Ureter (tissue), 1 donor: ENCODE results near the gene CAMK2G. TPM values are rescaled to one million over a fixed set of nuclear protein-coding genes. Genes with fewer than 3 reads are reported as not detected.
"Not testable (repeated sequence)": the region's sequence is repeated elsewhere in the genome, so short reads cannot be mapped to it uniquely, and the experiment has no call there.

Experiments used
- DNase-seq: peaks from one replicate; pipeline ENCODE4 v3.0.0-alpha.2; 2020; ENCODE audit warnings: low spot score
- total RNA-seq: library from RNA; stranded (reverse); gene quantifications from one replicate; pipeline ENCODE4 v1.2.4, GENCODE V29; 2023
- donor health status: DM: yes; HTN: yes; CAD: no.

The CAMK2G gene
- total RNA-seq, 1 donor from 2014 or later: 80.5 TPM

DNA sequence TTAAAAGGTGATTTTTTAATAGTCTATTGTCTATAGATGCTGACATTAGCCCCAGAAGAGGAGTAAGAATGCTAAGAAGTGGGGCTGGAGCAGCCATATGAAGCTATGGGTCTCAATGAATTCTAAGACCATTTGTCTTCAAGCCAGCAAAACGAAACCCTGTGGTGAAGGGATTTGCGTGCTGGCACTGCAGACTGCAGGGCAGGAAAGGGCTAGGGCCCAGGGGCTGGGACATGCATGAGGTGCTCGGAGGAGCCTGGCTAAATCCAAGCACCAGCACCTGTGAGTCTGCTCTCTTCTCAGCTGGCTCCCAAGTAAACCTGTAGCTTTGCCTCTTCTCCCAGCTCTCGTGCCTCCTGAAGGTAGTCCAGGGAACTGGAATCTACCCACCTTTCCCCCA lies 61.7 kb downstream of the CAMK2G start:
- no peak for DNase-seq

DNA sequence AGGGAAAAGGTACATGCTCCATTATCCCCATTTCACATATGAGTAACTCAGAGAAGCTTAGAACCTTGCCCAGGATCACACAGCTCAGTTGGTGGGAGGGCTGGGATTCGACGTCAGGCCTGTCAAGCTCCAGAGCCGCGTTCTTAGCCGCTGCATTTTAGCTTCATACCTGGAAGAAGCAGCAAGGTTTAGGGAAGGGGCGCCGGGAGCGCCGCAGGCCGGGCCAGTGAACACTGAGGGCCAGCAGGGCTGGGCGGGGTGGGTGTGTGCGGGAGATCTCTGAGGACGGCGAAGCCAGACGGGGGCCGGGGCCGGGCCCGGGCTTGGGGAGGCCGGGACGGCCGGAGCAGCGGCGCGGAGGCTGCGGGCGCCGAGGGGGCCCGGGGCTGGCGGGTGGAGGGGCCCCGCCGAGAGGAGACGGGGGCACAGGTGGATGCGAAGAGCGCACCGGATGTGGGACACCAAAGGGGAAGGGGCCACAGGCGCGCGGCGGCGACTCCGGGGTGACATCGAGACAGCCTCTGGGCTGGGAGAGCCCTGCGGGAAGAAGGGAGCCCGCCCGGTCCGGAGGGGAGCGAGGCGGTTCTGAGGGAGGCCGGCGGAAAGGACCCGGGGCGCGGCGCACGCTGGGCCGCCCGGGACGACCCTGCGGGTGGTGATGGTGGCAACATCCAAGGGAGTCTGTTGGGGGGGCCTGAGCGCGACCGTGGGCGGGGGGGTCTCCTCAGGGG lies 63.5 kb downstream of the CAMK2G start:
- no peak for DNase-seq

DNA sequence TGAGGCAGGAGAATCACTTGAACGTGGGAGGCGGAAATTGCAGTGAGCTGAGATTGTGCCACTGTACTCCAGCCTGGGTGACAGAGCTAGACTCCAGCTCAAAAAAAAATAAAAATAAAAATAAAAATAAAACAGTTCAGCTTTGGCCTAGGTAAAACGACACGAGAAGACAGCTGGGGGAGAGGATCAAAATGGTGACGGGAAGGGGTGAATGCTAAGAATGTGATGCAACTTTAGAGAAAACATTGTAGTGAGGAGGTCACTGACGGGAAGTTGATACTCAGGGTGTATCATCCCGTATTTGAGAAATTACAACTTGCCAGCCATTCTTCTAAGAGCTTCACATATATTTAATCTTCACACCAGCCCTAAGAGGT lies 64.0 kb downstream of the CAMK2G start:
- no peak for DNase-seq

DNA sequence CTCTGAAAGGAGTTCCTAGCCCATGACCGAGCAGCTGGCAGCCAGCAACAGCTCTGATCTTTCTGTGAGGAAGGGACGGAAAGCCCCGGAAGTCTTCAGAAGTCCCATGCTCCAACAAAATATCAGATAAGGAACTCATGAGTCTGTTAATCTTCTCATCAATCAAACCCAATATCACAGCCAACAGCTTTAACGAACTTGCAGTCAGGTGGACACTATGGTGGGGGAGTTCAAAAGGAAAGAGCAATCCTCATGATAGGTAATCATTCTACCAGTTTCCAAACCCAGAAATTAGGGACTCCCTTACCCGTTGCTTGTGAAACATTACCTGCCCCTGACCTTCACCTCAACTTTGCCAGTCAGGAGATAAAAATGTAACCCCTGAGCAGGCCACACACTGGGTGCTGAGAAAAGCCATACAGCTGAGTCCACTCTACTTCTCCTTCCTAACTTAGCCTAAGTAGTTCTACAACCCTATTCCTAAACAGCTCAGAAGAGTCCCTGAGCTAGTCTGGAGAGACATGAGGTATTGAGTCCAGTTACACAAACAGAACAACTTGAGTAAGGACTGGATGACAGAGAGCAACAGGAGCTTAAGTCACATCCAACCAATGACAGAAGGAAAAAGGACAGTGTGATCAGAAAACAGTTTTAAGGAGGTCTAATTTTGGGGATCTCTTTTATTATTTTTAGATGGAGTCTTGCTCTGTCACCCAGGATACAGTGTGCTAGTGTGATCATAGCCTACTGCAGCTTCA lies 65.1 kb downstream of the CAMK2G start:
- DNase-seq: no peak

DNA sequence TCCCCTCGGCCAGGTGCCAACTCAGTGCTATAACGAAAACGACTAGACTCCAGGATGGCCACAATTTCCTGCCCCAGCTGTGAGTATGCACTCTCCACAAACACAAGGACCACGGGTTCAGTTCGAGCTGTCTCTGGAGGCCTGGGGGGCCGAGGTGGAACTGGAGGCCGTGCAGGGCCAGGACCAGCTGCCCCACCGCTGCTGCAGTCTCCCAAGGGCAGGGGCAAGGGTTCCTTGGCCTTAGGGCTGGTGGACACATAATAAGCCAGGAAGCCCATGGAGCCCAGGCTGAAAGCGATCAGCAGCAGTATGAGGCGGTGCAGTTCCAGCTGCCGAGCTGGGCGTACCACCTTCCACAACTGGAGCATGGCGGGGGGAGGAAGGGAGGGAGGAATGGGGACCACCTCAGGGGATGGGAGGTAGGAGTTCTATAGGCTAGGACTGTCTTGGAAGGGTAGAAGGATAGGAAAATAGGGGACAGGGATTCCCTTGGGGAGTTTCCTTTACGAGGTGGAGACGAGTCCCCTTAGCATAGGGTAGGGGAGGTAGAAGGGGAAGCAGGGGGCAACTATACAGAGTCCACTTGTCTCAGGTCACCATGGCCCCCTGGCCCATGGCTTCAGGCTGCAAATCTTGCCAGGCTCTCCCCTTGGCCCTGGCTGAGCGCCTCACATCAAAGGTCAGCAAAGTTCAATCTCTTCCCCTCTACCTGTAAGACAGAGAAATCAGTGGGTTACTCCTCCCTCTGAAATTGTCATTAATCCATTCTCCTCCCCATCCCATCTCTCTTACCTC lies 66.1 kb downstream of the CAMK2G start:
- no peak for DNase-seq

DNA sequence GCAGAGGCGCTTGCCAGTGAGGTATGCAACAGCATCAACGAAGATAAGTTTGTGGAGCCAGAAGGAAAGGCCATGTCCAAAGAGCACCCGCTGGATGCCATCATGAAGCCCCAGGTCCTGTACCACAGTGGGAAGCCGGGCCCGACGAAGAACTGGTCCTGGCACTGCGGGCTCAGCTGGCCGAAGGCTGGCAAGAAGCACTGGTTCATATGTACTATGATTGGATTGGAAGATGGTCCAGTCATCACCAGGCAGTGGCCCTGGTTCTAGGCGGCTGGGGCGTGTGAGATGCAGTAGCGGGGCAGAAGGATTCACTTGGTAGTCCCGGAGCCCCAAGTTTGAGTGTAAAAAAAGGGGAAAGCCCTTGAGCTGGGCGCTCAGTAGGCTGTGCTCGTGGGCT lies 66.9 kb downstream of the CAMK2G start:
- no peak for DNase-seq

DNA sequence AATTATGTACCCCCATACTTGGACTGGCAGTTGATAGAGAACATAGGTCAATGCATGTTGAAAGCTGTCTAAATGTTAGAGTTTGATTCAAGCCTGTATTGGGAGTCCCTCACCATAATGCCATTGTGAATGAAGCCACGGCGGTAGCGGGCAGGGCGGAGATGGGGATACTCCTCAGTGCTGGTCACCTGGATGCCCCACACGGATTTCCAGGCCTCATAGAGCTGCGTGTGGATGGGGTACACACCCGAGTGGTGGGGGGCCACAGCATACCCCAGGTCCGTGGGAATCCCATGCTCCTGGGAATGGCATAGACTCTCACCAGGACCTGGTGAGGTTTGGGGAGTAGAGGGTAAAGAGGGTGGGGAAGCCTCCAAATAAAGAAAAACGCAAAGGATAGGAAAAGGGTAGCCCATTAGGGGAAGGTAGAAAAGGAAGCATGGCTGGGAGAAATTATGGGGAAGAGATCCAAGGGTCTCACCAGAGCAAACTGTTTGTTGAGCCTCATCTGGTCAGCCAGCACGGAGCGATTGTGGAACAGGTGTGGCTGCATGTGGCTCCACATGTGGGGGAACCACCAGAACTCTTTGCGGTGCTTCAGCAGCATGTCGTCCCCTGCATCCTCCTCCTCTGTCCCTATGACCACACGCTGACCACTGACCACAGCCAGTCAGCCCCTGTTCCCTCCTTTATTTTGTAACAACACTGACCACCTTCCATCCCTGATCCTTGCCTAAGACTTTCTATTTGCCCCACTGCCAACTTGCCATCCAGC lies 68.0 kb downstream of the CAMK2G start:
- no peak for DNase-seq

DNA sequence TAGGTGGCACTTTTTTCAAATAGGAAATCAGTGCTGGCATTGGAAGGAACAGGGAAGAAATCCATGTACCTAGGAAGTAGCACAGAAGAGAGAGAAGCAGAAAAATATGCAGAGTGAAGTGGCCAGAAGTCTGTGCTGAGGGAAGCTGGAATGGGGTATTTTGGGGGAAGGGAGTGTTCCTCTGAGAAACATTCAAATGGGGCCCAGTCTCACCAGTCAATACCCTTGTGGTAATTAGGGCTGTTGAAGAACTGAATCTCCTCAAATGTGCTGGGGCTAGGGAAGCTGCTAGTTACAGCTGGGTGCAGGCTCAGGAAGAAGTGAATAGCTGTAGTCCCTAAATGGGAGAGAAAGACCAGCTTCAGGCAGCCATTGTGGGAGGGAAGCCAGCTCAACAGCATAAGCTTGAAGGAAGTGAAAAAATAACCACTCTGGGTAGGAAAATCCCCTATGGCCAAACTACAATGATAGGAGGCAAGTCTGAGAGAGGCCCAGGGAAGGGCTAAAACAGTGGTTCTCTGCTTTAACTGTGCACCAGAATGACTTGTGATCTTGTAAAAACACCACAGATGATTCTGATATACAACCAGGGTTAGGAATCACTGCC lies 70.6 kb downstream of the CAMK2G start:
- no peak for DNase-seq

DNA sequence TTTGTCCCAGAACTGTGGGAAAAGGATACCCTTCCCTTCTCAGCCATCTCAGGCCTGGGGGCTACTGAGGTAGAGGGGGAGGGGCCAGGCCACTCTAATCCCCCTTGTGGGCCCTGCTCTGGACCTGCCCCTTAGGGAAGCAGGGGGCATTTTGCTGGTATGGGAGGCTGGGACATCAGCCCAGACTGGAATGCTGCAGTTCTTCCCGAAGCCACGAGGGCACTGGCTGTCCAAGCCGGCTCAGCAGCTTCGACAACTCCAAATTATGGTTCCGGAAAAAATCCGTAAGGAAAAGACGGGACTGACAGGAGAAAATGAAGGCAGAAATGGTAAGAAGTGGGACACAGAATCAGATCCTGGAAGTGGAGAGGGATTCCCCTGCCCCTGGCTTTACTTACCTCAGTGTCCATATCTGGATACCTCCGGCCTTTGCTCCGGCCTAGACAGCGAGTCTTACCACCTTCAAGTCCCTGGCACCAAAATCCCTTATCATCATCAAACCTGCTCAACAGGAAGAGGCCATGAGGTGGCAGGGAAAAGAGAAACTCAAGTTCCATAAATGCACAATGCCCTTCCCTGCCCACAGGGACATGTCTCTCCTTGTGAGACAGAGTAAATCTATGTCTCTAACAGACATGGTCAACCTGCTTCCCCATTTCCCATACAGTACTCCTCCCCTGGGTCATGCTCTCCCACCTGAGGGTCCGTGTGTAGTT lies 71.9 kb downstream of the CAMK2G start:
- DNase-seq: no peak

DNA sequence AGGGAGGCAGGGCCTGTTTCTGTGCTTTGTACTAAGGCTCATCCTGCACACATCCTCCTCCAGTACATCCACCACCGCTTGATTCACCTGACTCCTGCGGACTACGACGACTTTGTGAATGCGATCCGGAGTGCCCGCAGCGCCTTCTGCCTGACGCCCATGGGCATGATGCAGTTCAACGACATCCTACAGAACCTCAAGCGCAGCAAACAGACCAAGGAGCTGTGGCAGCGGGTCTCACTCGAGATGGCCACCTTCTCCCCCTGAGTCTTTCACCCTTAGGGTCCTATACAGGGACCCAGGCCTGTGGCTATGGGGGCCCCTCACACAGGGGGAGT lies 73.1 kb downstream of the CAMK2G start:
- DNase-seq: no peak

DNA sequence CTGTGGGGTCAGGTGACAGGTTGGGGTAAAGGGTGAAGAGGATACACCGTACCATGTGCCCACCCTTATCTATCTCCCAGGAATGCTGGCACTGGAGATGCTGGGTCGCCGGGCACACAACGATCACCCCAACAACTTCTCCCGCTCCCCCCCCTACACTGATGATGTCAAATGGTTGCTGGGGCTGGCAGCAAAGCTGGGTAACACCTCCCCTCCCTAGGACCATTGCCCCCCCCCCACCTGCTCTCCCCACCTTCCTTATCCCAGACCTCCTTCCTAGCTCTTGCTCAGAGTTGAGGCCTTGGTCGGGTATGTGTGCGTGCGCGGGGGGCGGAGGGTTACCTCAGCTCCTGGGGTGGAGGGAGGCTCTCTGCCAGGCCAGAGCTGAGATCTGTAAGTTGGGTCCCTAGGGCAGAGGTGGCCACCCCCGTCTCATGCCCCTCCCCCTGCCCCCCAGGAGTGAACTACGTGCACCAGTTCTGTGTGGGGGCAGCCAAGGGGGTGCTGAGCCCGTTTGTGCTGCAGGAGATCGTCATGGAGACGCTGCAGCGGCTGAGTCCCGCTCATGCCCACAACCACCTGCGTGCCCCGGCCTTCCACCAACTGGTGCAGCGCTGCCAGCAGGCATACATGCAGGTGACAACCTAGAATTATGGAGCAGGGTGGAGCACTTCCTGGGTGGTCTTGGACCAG lies 73.6 kb downstream of the CAMK2G start:
- DNase-seq: no peak

DNA sequence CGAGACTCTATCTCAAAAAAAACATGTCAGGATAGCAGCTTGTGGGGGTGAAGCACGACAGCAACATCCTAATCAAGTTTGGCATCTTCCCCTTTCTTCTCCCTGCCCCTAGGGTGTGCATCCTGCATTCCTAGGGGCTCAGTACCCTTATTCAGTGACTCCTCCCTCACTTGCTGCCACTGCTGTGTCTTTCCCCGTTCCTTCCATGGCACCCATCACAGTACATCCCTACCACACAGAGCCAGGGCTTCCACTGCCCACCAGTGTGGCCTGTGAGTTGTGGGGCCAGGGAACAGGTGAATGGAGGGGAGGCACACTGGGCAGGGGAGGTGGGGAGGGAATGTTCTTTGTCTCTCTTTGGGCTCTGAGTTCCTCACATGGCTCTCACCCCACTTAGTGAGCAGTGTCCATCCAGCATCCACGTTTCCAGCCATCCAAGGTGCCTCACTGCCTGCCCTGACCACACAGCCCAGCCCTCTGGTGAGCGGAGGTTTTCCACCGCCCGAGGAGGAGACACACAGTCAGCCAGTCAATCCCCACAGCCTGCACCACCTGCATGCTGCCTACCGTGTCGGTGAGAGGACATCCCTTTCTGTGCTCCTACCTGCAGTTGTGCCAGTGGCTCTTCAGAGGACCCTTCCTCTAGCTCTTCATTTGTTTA lies 74.3 kb downstream of the CAMK2G start:
- DNase-seq: no peak

DNA sequence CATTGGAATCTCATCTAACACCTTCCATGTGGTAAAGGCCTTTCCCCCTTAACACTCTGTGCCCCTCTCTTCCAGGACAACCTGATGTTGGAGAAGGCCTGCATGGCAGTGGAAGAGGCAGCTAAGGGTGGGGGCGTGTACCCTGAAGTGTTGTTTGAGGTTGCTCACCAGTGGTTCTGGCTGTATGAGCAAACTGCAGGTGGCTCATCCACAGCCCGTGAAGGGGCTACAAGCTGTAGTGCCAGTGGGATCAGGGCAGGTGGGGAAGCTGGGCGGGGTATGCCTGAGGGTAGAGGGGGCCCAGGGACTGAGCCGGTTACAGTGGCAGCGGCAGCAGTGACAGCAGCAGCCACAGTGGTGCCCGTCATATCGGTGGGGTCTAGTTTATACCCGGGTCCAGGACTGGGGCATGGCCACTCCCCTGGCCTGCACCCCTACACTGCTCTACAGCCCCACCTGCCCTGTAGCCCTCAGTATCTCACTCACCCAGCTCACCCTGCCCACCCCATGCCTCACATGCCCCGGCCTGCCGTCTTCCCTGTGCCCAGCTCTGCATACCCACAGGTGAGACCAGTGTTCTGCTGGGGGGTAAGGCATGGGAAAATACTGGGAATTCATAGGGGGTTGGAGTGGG lies 75.3 kb downstream of the CAMK2G start:
- DNase-seq: no peak

DNA sequence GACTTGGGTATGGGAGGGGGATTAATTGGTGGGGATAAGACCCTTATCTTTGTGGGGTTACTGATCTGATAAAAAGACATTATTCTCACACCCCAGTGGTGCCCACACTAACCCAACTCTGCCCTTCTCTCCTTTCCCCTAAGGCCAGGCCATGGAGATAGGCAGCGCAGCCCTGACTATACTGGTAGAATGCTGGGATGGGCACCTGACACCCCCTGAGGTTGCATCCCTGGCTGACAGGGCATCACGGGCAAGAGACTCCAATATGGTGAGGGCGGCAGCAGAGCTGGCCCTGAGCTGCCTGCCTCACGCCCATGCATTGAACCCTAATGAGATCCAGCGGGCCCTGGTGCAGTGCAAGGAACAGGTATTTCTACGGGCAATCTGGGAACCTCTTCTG lies 76.3 kb downstream of the CAMK2G start:
- no peak for DNase-seq

DNA sequence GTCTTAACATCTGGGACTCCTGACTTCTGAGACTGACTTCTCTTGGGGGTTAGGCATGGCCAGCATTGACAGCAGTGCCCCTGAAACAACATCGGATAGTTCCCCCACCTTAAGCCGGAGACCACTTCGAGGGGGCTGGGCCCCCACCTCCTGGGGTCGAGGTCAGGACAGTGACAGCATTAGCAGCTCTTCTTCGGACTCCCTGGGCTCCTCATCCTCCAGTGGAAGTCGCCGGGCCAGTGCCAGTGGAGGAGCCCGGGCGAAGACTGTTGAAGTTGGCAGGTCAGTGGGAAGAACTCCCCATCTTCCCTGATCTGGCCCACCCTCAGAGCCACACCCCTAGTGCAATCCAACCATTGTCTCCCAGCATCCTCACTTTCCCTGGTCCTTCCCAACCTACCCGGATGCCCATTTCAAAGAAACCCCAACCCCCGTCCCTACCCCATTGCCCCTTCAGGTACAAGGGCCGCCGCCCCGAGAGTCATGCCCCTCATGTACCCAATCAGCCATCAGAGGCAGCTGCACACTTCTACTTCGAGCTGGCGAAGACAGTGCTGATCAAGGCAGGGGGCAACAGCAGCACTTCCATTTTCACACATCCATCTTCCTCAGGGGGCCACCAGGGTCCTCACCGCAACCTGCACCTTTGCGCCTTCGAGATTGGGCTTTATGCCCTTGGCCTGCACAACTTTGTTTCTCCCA lies 76.9 kb downstream of the CAMK2G start:
- DNase-seq: no peak

DNA sequence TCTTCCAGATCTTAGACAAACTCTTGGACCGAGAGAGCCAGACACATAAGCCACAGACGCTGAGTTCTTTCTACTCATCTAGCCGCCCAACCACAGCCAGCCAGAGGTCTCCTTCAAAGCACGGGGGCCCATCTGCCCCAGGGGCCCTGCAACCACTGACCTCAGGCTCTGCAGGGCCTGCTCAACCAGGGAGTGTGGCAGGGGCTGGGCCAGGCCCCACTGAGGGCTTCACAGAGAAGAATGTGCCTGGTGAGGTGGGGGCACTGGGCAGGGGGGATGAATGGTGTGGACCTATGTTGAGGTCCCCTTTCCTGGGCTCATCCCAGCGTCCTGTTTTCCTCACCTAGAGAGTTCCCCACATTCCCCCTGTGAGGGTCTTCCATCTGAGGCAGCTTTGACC lies 77.6 kb downstream of the CAMK2G start:
- no peak for DNase-seq

DNA sequence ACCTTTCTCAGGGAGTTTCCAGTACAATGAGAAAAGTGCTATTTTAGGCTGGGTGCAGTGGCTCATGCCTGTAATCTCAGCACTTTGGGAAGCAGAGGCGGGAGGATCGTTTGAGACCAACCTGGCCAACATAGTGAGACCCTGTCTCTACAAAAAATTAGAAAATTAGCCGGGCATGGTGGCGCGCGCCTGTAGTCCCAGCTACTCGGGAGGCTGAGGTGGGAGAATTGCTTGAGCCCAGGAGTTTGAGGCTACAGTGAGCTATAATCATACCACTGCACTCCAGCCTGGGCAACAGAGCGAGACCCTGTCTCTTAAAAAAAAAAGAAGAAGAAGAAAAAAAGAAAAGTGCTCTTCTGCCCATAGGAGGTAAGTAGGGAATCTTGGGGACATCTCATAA lies 78.3 kb downstream of the CAMK2G start:
- DNase-seq: not testable (repeated sequence)

DNA sequence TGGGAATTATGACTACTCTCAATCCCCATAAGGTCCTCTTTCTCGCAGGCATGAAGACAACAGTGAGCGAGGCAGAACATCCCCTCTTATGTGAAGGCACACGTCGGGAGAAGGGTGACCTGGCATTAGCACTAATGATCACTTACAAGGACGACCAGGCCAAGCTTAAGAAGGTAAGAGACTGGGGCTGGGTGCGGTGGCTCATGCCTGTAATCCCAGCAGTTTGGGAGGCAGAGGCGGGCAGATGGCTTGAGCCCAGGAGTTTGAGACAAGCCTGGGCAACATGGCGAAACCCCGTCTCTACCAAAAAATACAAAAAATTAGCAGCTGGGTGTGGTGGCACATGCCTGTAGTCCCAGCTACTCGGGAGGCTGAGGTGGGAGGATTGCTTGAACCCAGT lies 78.9 kb downstream of the CAMK2G start:
- not testable (repeated sequence) for DNase-seq

DNA sequence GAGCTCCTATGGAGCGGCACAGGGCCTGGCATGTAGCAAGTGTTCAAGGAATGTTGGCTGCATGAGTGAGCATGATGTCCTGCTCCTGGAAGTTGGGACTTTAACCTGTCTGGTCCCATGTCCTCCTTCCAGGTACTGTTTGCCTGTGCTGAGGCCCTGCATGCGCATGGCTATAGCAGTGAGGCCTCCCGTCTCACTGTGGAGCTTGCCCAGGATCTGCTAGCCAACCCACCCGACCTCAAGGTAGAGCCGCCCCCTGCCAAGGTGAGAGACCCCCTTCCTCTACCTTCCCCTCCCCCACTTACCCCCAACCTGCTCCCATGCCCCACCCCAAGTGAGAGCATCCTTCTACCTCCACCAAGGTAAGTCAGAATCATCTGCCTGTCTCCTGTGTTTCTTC lies 80.9 kb downstream of the CAMK2G start:
- no peak for DNase-seq
